Skeletal muscle tissue (tissue), 4 donors: Measurements from ENCODE around the gene ITPRID2. TPM values are rescaled to one million over a fixed set of nuclear protein-coding genes. Genes with fewer than 3 reads are reported as not detected.

Experiments used
- H3K27ac ChIP-seq: one replicate; pipeline ENCODE4 v1.7.0; 2013; ENCODE audit warnings: mild to moderate bottlenecking, low read depth, low read length, inconsistent platforms
- H3K27me3 ChIP-seq, 3 donors: one replicate each; pipeline ENCODE4 v1.7.0; 2013; ENCODE audit warnings: low read length in 3 of 3; ENCODE audit not compliant: control insufficient read depth in 3 of 3, insufficient read depth in 3 of 3
- H3K36me3 ChIP-seq, 3 donors: one replicate each; pipeline ENCODE4 v1.7.0; 2013; ENCODE audit warnings: low read length in 3 of 3; ENCODE audit not compliant: control insufficient read depth in 3 of 3, insufficient read depth in 3 of 3
- H3K4me1 ChIP-seq, 3 donors: one replicate each; pipeline ENCODE4 v1.7.0; 2013; ENCODE audit warnings: low read length in 3 of 3, mild to moderate bottlenecking in 3 of 3; ENCODE audit not compliant: control insufficient read depth in 3 of 3, insufficient read depth in 3 of 3
- H3K4me3 ChIP-seq, 3 donors: one replicate each; pipeline ENCODE4 v1.7.0; 2013; ENCODE audit warnings: low read length in 3 of 3
- H3K9ac ChIP-seq, 3 donors: one replicate each; pipeline ENCODE4 v1.7.0; 2013; ENCODE audit warnings: low read length in 3 of 3, mild to moderate bottlenecking in 3 of 3, moderate library complexity in 2 of 3, low read depth in 1 of 3
- H3K9me3 ChIP-seq, 3 donors: one replicate each; pipeline ENCODE4 v1.7.0; 2013; ENCODE audit warnings: low read length in 3 of 3; ENCODE audit not compliant: control insufficient read depth in 3 of 3
- total RNA-seq: library from RNA; depleted of rRNA; stranded (reverse); fragments of >200 nt; gene quantifications from one replicate; pipeline ENCODE4 v1.2.3, GENCODE V29; 2014
- donor health status: Osteomylitis.

Gene ITPRID2
- total RNA-seq, 1 donor from 2014 or later = 43.3 TPM

GRCh38 chr2:181910028-181910831 lies 18.7 kb downstream of the ITPRID2 start:
- Histone ChIP-seq H3K4me1 (no peaks in the 10 kb centered on the region), H3K27ac (no peak overlapping the region), H3K4me3 (no peak overlapping the region), H3K36me3 (peaks cover 4 to 40% (median 29%) of the 10 kb centered on the region in 3 donors), H3K9ac (no peak overlapping the region), H3K27me3 (no peaks in the 10 kb centered on the region), H3K9me3 (no peaks in the 10 kb centered on the region)

GRCh38 chr2:181911830-181912229 lies 20.3 kb downstream of the ITPRID2 start:
- Histone ChIP-seq H3K27me3 (no peaks in the 10 kb centered on the region), H3K4me1 (no peaks in the 10 kb centered on the region), H3K36me3 (peaks cover 15 to 56% (median 36%) of the 10 kb centered on the region in 3 donors), H3K27ac (no peak overlapping the region), H3K9me3 (no peaks in the 10 kb centered on the region), H3K9ac (no peak overlapping the region), H3K4me3 (no peak overlapping the region)

GRCh38 chr2:181915102-181915501 lies 23.6 kb downstream of the ITPRID2 start:
- peaks cover 31 to 80% (median 61%) of the 10 kb centered on the region in 3 donors for H3K36me3 ChIP-seq
- H3K27me3 ChIP-seq = no peaks in the 10 kb centered on the region
- H3K9me3 ChIP-seq = no peaks in the 10 kb centered on the region
- no peak overlapping the region for H3K27ac ChIP-seq
- no peaks in the 10 kb centered on the region for H3K4me1 ChIP-seq
- H3K9ac ChIP-seq = no peak overlapping the region
- H3K4me3 ChIP-seq = no peak overlapping the region

GRCh38 chr2:181916726-181917718 lies 25.5 kb downstream of the ITPRID2 start:
- Histone ChIP-seq H3K4me3 (no peak overlapping the region), H3K9me3 (no peaks in the 10 kb centered on the region), H3K36me3 (peaks cover 33 to 81% (median 59%) of the 10 kb centered on the region in 3 donors), H3K27me3 (no peaks in the 10 kb centered on the region), H3K9ac (no peak overlapping the region), H3K27ac (no peak overlapping the region), H3K4me1 (no peaks in the 10 kb centered on the region)

GRCh38 chr2:181918188-181918587 lies 26.7 kb downstream of the ITPRID2 start:
- Histone ChIP-seq H3K9ac (no peak overlapping the region), H3K9me3 (no peaks in the 10 kb centered on the region), H3K27ac (no peak overlapping the region), H3K4me3 (no peak overlapping the region), H3K36me3 (peaks cover 37 to 85% (median 61%) of the 10 kb centered on the region in 3 donors), H3K4me1 (no peaks in the 10 kb centered on the region), H3K27me3 (no peaks in the 10 kb centered on the region)

- Histone ChIP-seq H3K9ac (no peak overlapping the region), H3K36me3 (peaks cover 16 to 53% (median 37%) of the 10 kb centered on the region in 3 donors), H3K27ac (no peak overlapping the region), H3K4me1 (no peaks in the 10 kb centered on the region), H3K4me3 (no peak overlapping the region), H3K9me3 (no peaks in the 10 kb centered on the region), H3K27me3 (no peaks in the 10 kb centered on the region)
Measured at GRCh38 chr2:181923121-181923520, 31.6 kb downstream of the ITPRID2 start.

- no peaks in the 10 kb centered on the region for H3K27me3 ChIP-seq
- no peak overlapping the region for H3K4me3 ChIP-seq
- no peak overlapping the region for H3K9ac ChIP-seq
- H3K9me3 ChIP-seq = no peaks in the 10 kb centered on the region
- peaks cover 7 to 42% (median 27%) of the 10 kb centered on the region in 3 donors for H3K36me3 ChIP-seq
- no peaks in the 10 kb centered on the region for H3K4me1 ChIP-seq
- H3K27ac ChIP-seq = no peak overlapping the region
Measured at GRCh38 chr2:181924336-181924735, 32.8 kb downstream of the ITPRID2 start.

- H3K4me3 ChIP-seq = no peak overlapping the region
- H3K9ac ChIP-seq = no peak overlapping the region
- peaks cover 0 to 3% (median 0%) of the 10 kb centered on the region in 3 donors for H3K36me3 ChIP-seq
- no peaks in the 10 kb centered on the region for H3K9me3 ChIP-seq
- no peaks in the 10 kb centered on the region for H3K4me1 ChIP-seq
- no peaks in the 10 kb centered on the region for H3K27me3 ChIP-seq
- H3K27ac ChIP-seq = no peak overlapping the region
Measured at GRCh38 chr2:181934694-181935093, 43.2 kb downstream of the ITPRID2 start.

GRCh38 chr2:181937473-181937872 lies 45.9 kb downstream of the ITPRID2 start:
- H3K36me3 ChIP-seq = no peaks in the 10 kb centered on the region
- no peak overlapping the region for H3K9ac ChIP-seq
- no peak overlapping the region for H3K27ac ChIP-seq
- no peak overlapping the region for H3K4me3 ChIP-seq
- no peaks in the 10 kb centered on the region for H3K9me3 ChIP-seq
- H3K4me1 ChIP-seq = no peaks in the 10 kb centered on the region
- H3K27me3 ChIP-seq = no peaks in the 10 kb centered on the region
